ENCODE data around the gene SH2D3A. TPM values are rescaled to one million over a fixed set of nuclear protein-coding genes. Genes with fewer than 3 reads are reported as not detected.

The SH2D3A gene
- total RNA-seq, 2 donors from 2014 or later: 10.7 to 16.4 TPM

GRCh38 chr19:6708346-6708745 is 58.9 kb downstream of the SH2D3A start:
- DNase-seq: no peak
- H3K4me3 Mint-ChIP-seq: no peak overlapping the region
- no peaks in the 10 kb centered on the region for H3K9me3 Mint-ChIP-seq
- TF ChIP-seq, protein P1, sequence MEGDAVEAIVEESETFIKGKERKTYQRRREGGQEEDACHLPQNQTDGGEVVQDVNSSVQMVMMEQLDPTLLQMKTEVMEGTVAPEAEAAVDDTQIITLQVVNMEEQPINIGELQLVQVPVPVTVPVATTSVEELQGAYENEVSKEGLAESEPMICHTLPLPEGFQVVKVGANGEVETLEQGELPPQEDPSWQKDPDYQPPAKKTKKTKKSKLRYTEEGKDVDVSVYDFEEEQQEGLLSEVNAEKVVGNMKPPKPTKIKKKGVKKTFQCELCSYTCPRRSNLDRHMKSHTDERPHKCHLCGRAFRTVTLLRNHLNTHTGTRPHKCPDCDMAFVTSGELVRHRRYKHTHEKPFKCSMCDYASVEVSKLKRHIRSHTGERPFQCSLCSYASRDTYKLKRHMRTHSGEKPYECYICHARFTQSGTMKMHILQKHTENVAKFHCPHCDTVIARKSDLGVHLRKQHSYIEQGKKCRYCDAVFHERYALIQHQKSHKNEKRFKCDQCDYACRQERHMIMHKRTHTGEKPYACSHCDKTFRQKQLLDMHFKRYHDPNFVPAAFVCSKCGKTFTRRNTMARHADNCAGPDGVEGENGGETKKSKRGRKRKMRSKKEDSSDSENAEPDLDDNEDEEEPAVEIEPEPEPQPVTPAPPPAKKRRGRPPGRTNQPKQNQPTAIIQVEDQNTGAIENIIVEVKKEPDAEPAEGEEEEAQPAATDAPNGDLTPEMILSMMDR (conservative IDR thresholded peaks at IDR 0.05): no peak
- Histone ChIP-seq H3K4me1 (ENCODE audit: control insufficient read depth, insufficient read depth, low read length) (no peaks in the 10 kb centered on the region), H3K36me3 (ENCODE audit: control insufficient read depth, insufficient read depth, low read length) (no peaks in the 10 kb centered on the region), H3K27me3 (ENCODE audit: control insufficient read depth, insufficient read depth, low read length, poor library complexity, severe bottlenecking) (peaks cover 10% of the 10 kb centered on the region), H3K27ac (ENCODE audit: low read depth, low read length) (no peak overlapping the region), H3K9me3 (ENCODE audit: control insufficient read depth, low read length) (no peaks in the 10 kb centered on the region), H3K9ac (ENCODE audit: extremely low read depth, low read length, poor library complexity, severe bottlenecking) (no peak overlapping the region), H3K4me3 (ENCODE audit: low read length) (no peak overlapping the region)
- no peak overlapping the region for H3K27ac Mint-ChIP-seq
- H3K36me3 Mint-ChIP-seq (ENCODE audit: low read depth): no peaks in the 10 kb centered on the region
- peaks cover 9% of the 10 kb centered on the region for H3K4me1 Mint-ChIP-seq
- 76 to 89% methylated on average over 3 of the region's 3 CpGs for WGBS, 2 experiments (ENCODE audit: insufficient coverage in 1 of 2, insufficient read length in 1 of 2)
- H3K27me3 Mint-ChIP-seq (ENCODE audit: insufficient read depth): peaks cover 40% of the 10 kb centered on the region

DNA sequence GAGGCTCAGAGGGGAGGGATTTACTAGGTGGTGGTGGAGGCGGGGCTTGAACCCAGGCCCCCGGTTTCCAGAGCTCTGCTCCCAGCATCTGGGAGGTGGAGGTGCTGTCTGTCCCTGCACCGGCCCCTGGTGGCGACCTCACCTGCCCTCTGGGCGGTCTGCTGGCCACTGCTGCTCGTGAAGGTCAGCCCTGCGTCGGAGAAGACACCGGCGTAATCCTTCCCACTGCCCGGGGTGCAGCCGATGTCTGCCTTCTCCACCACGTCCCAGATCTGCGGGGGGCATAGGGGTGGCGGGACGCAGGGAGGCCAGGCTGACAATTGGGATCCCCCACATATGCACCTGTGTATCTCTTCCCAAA is 59.6 kb downstream of the SH2D3A start:
- Mint-ChIP-seq H3K27me3 (ENCODE audit: insufficient read depth) (peaks cover 40% of the 10 kb centered on the region), H3K27ac (no peak overlapping the region), H3K36me3 (ENCODE audit: low read depth) (no peaks in the 10 kb centered on the region), H3K4me3 (no peak overlapping the region), H3K4me1 (peaks cover 9% of the 10 kb centered on the region), H3K9me3 (no peaks in the 10 kb centered on the region)
- Histone ChIP-seq H3K36me3 (ENCODE audit: control insufficient read depth, insufficient read depth, low read length) (no peaks in the 10 kb centered on the region), H3K9me3 (ENCODE audit: control insufficient read depth, low read length) (no peaks in the 10 kb centered on the region), H3K4me1 (ENCODE audit: control insufficient read depth, insufficient read depth, low read length) (no peaks in the 10 kb centered on the region), H3K27me3 (ENCODE audit: control insufficient read depth, insufficient read depth, low read length, poor library complexity, severe bottlenecking) (peaks cover 10% of the 10 kb centered on the region), H3K4me3 (ENCODE audit: low read length) (no peak overlapping the region), H3K27ac (ENCODE audit: low read depth, low read length) (no peak overlapping the region), H3K9ac (ENCODE audit: extremely low read depth, low read length, poor library complexity, severe bottlenecking) (no peak overlapping the region)
- TF ChIP-seq, protein P1 (conservative IDR thresholded peaks at IDR 0.05): no peak
- DNase-seq: no peak
- WGBS, 2 experiments (ENCODE audit: insufficient coverage in 1 of 2, insufficient read length in 1 of 2): 84 to 85% methylated on average over 5 to 16 of the region's 16 CpGs

- Histone ChIP-seq H3K9me3 (ENCODE audit: control insufficient read depth, low read length) (no peaks in the 10 kb centered on the region), H3K27ac (ENCODE audit: low read depth, low read length) (no peak overlapping the region), H3K36me3 (ENCODE audit: control insufficient read depth, insufficient read depth, low read length) (no peaks in the 10 kb centered on the region), H3K27me3 (ENCODE audit: control insufficient read depth, insufficient read depth, low read length, poor library complexity, severe bottlenecking) (peaks cover 10% of the 10 kb centered on the region), H3K9ac (ENCODE audit: extremely low read depth, low read length, poor library complexity, severe bottlenecking) (no peak overlapping the region), H3K4me3 (ENCODE audit: low read length) (no peak overlapping the region), H3K4me1 (ENCODE audit: control insufficient read depth, insufficient read depth, low read length) (no peaks in the 10 kb centered on the region)
- 92 to 94% methylated on average over 10 to 44 of the region's 44 CpGs for WGBS, 2 experiments (ENCODE audit: insufficient coverage in 1 of 2, insufficient read length in 1 of 2)
- Mint-ChIP-seq H3K27me3 (ENCODE audit: insufficient read depth) (peaks cover 35% of the 10 kb centered on the region), H3K36me3 (ENCODE audit: low read depth) (no peaks in the 10 kb centered on the region), H3K9me3 (no peaks in the 10 kb centered on the region), H3K4me3 (no peak overlapping the region), H3K4me1 (peaks cover 9% of the 10 kb centered on the region), H3K27ac (no peak overlapping the region)
- DNase-seq: no peak
- TF ChIP-seq, protein P1 (conservative IDR thresholded peaks at IDR 0.05): no peak
Observed at GRCh38 chr19:6707011-6707657, 60.1 kb downstream of the SH2D3A start.
